GM03348 (cell line): ENCODE results near the gene TRRAP.
A peak's percentile ranks its signal among the peaks of the same experiment; 100 is the strongest.

Experiments
- DNase-seq: peaks from one replicate; pipeline ENCODE4 v3.0.0; 2012; ENCODE audit warnings: low spot score

TRRAP gene

GRCh38 chr7:99006739-99007424 lies 128.6 kb downstream of the TRRAP start:
- DNase-seq = no peak

- no peak for DNase-seq
Measured at GRCh38 chr7:99008181-99008631, 129.9 kb downstream of the TRRAP start.

- DNase-seq = no peak
Measured at GRCh38 chr7:99008921-99009530, 130.7 kb downstream of the TRRAP start.

- DNase-seq = no peak
Measured at GRCh38 chr7:99010281-99010680, 131.9 kb downstream of the TRRAP start.

GRCh38 chr7:99011341-99011705 lies 133.0 kb downstream of the TRRAP start:
- DNase-seq = no peak

- no peak for DNase-seq
Measured at GRCh38 chr7:99011706-99012404, 133.5 kb downstream of the TRRAP start.

GRCh38 chr7:99012722-99013121 lies 134.4 kb downstream of the TRRAP start:
- DNase-seq = no peak

- no peak for DNase-seq
Measured at GRCh38 chr7:99013266-99014112, 135.2 kb downstream of the TRRAP start.

- DNase-seq = no peak
Measured at GRCh38 chr7:99014113-99014985, 136.0 kb downstream of the TRRAP start.

- DNase-seq = no peak
Measured at GRCh38 chr7:99016196-99016595, 137.9 kb downstream of the TRRAP start.

GRCh38 chr7:99019523-99020412 lies 141.4 kb downstream of the TRRAP start:
- no peak for DNase-seq

GRCh38 chr7:99020413-99020715 lies 142.0 kb downstream of the TRRAP start:
- DNase-seq = no peak

- DNase-seq = no peak
Measured at GRCh38 chr7:99021941-99022560, 143.7 kb downstream of the TRRAP start.

GRCh38 chr7:99024066-99024465 lies 145.7 kb downstream of the TRRAP start:
- peak; percentile 38 for DNase-seq

- DNase-seq = no peak
Measured at GRCh38 chr7:99027241-99027640, 148.9 kb downstream of the TRRAP start.

- DNase-seq = no peak
Measured at GRCh38 chr7:99027841-99028240, 149.5 kb downstream of the TRRAP start.

- no peak for DNase-seq
Measured at GRCh38 chr7:99028261-99028973, 150.1 kb downstream of the TRRAP start.

GRCh38 chr7:99029466-99030435 lies 151.4 kb downstream of the TRRAP start:
- DNase-seq = no peak
